ENCODE results near the gene MRPS11.

Gene MRPS11

DNA sequence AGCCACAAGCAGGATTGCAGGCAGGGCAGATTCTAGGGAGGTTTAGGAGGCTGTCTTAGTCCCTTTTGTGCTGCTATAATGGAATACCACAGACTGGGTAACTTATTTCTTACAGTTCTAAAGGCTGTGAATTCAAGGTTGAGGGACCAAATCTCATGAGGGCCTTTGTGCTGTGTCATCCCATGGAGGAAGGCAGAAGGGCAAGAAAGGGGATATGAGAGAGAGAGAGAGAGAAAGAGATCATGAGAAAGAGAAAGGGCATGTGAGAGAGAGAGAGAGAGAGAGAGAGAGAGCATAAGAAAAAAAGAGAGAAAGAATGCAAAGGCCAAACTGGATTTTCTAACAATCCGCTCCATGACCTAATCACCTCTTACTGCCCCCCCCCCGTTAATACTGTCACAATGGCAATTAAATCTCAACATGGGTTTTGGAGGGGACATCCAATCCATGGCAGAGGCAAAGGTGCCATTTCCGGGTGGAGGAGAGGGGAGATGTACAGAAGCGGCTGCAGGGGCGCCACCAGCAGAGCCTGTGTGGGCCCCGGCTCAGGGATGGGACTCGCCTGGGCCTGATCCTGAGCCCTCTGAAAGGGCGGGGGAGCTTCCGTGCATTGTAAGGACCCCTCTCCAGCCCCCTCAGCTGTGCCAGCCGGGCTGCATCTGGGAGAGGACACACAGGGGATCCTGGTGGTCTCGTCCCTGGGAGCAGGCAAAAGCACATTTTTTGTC, 20.5 kb downstream of the MRPS11 start:
- TF ChIP-seq, protein P1, sequence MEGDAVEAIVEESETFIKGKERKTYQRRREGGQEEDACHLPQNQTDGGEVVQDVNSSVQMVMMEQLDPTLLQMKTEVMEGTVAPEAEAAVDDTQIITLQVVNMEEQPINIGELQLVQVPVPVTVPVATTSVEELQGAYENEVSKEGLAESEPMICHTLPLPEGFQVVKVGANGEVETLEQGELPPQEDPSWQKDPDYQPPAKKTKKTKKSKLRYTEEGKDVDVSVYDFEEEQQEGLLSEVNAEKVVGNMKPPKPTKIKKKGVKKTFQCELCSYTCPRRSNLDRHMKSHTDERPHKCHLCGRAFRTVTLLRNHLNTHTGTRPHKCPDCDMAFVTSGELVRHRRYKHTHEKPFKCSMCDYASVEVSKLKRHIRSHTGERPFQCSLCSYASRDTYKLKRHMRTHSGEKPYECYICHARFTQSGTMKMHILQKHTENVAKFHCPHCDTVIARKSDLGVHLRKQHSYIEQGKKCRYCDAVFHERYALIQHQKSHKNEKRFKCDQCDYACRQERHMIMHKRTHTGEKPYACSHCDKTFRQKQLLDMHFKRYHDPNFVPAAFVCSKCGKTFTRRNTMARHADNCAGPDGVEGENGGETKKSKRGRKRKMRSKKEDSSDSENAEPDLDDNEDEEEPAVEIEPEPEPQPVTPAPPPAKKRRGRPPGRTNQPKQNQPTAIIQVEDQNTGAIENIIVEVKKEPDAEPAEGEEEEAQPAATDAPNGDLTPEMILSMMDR (IDR thresholded peaks at IDR 0.05; ENCODE audit: low read depth, low read length): no peak
- TF ChIP-seq MYC (IDR thresholded peaks at IDR 0.05; ENCODE audit: low read depth, low read length) (no peak), POLR2A (IDR thresholded peaks at IDR 0.05; ENCODE audit: extremely low read depth, insufficient read length) (no peak)
- TF ChIP-seq, protein P2, sequence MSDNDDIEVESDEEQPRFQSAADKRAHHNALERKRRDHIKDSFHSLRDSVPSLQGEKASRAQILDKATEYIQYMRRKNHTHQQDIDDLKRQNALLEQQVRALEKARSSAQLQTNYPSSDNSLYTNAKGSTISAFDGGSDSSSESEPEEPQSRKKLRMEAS (IDR thresholded peaks at IDR 0.05; ENCODE audit: low read depth, low read length): no peak
- no peak for DNase-seq (ENCODE audit: low read depth)
- H3K4me3 ChIP-seq (ENCODE audit: low read depth, low read length): no peak overlapping the region

DNA sequence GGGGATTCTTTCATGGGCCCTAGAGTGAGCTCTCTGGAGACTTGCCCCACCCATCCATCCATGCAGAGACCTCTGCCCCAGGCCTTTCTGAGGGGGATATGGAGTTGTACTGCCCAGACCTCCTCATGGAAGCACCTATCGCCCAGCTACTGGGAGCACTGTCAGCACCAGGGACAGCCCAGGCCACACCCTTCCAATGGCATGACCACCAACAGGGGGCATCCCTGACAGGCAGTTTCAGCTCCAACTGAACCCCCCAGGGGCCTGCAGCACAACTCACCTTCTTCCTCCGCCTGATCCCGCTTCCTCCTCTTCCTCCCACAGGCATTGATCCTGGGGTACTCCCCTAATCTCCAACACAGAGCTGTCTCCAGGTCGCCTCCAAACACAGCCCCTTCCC, 21.8 kb downstream of the MRPS11 start:
- TF ChIP-seq MYC (IDR thresholded peaks at IDR 0.05; ENCODE audit: low read depth, low read length): no peak
- TF ChIP-seq, protein P2 (IDR thresholded peaks at IDR 0.05; ENCODE audit: low read depth, low read length): no peak
- TF ChIP-seq POLR2A (IDR thresholded peaks at IDR 0.05; ENCODE audit: extremely low read depth, insufficient read length): no peak
- TF ChIP-seq, protein P1 (IDR thresholded peaks at IDR 0.05; ENCODE audit: low read depth, low read length): peak; percentile 15
- no peak for DNase-seq (ENCODE audit: low read depth)
- no peak overlapping the region for H3K4me3 ChIP-seq (ENCODE audit: low read depth, low read length)

DNA sequence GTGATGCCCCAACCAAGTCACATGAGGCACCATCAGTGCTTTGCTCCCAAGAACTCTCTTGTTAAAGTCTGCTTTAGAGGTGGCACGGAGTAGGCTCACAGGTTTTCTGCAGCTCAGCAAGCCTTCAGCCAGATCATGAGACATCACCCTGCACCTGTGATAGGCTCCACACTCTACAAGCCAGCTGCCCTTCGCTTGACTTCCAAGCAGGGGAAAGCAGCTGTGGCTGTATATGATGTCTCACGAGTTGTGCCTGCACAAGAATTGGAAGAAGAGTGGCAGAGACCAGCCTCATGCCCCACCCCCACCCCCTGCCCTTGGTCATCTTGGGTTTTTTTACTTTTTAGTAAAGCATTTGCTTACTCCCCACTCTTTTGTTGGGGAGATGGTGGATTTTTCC, 22.5 kb downstream of the MRPS11 start:
- TF ChIP-seq, protein P1 (IDR thresholded peaks at IDR 0.05; ENCODE audit: low read depth, low read length): no peak
- TF ChIP-seq, protein P2 (IDR thresholded peaks at IDR 0.05; ENCODE audit: low read depth, low read length): no peak
- TF ChIP-seq MYC (IDR thresholded peaks at IDR 0.05; ENCODE audit: low read depth, low read length): no peak
- no peak for TF ChIP-seq POLR2A (IDR thresholded peaks at IDR 0.05; ENCODE audit: extremely low read depth, insufficient read length)
- DNase-seq (ENCODE audit: low read depth): no peak

DNA sequence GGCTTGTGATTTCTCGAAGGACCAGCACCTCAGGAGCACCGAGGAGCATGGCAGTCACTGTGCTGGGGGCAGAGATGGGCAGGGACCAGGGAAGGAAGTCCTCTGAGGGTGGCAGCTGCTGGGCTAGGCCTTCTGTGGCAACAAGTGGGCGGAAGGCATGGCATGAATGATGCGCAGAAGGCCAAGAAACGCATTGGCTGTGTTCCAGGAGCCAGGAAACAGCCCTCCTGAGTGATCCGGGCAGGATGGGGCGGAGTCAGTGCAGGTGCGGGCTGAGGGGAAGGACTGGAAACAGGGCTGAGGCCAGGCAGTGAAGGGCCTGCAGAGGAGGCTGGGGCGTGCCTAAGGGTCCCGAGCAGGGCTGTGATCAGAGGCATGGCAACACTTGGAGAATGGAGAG, 23.6 kb downstream of the MRPS11 start:
- TF ChIP-seq POLR2A (IDR thresholded peaks at IDR 0.05; ENCODE audit: extremely low read depth, insufficient read length) (no peak), MYC (IDR thresholded peaks at IDR 0.05; ENCODE audit: low read depth, low read length) (no peak)
- TF ChIP-seq, protein P2 (IDR thresholded peaks at IDR 0.05; ENCODE audit: low read depth, low read length): no peak
- TF ChIP-seq, protein P1 (IDR thresholded peaks at IDR 0.05; ENCODE audit: low read depth, low read length): no peak

More for the DNA sequence above, 22.5 kb downstream of the MRPS11 start:
- no peak overlapping the region for H3K4me3 ChIP-seq (ENCODE audit: low read depth, low read length)

DNA sequence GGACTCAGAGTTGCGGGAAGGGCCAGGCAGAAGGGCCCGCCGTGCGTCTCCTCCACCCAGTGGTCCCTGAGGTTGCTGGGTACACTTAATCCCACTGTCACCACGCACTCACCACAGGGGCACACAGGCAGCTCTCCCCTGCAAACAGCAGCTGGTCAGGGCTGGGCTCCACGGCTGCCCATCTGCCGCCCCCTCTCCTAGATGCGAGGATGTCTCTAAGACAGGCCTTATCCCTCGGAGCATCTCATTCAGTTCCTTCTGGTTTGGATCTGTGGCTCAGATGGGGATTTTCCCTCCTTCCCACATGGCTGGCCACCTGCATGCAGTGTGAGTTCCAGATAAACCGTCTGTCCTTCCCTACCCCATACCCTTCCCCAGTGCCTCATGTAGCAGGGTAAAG, 26.3 kb downstream of the MRPS11 start:
- no peak overlapping the region for H3K4me3 ChIP-seq (ENCODE audit: low read depth, low read length)
- DNase-seq (ENCODE audit: low read depth): no peak
- TF ChIP-seq POLR2A (IDR thresholded peaks at IDR 0.05; ENCODE audit: extremely low read depth, insufficient read length) (no peak), MYC (IDR thresholded peaks at IDR 0.05; ENCODE audit: low read depth, low read length) (no peak)
- TF ChIP-seq, protein P1 (IDR thresholded peaks at IDR 0.05; ENCODE audit: low read depth, low read length): no peak
- TF ChIP-seq, protein P2 (IDR thresholded peaks at IDR 0.05; ENCODE audit: low read depth, low read length): no peak

More for the DNA sequence above, 23.6 kb downstream of the MRPS11 start:
- no peak for DNase-seq (ENCODE audit: low read depth)
- no peak overlapping the region for H3K4me3 ChIP-seq (ENCODE audit: low read depth, low read length)

Measured in NB4 (cell line).